Spleen (tissue), 11 donors: ENCODE results near the gene LRP1B. TPM values are rescaled to one million over a fixed set of nuclear protein-coding genes. Genes with fewer than 3 reads are reported as not detected.

Experiments used
- DNase-seq: peaks from one replicate; pipeline ENCODE4 v3.0.0-alpha.2; 2020
- H3K27ac ChIP-seq, 8 donors: fragments of 200-600 bp; sonication (generic) in 7 of 8; 1 replicate in 4 of 8; 2 replicates in 4 of 8; pipeline versions ENCODE4 v1.5.0 to v1.8.0; 2016 to 2021; ENCODE audit warnings: inconsistent platforms in 4 of 8, mild to moderate bottlenecking in 4 of 8, moderate library complexity in 1 of 8
- H3K27me3 ChIP-seq, 7 donors: fragments of 200-600 bp; sonication (generic) in 6 of 7; replicated peaks in 1 of 7; 1 replicate in 4 of 7; 2 replicates in 3 of 7; pipeline versions ENCODE4 v1.5.0 to v1.8.0; 2016 to 2021; ENCODE audit warnings: inconsistent platforms in 3 of 7, mild to moderate bottlenecking in 1 of 7
- H3K36me3 ChIP-seq, 6 donors: fragments of 200-600 bp; sonication (generic) in 5 of 6; 1 replicate in 4 of 6; 2 replicates in 2 of 6; pipeline versions ENCODE4 v1.5.0 to v1.8.0; 2016 to 2021; ENCODE audit warnings: inconsistent platforms in 2 of 6
- H3K4me1 ChIP-seq, 6 donors: fragments of 200-600 bp; sonication (generic) in 5 of 6; 1 replicate in 3 of 6; 2 replicates in 3 of 6; pipeline versions ENCODE4 v1.5.0 to v1.8.0; 2016 to 2021; ENCODE audit warnings: inconsistent platforms in 3 of 6
- H3K4me3 ChIP-seq, 8 donors: fragments of 200-600 bp; sonication (generic) in 7 of 8; 1 replicate in 4 of 8; 2 replicates in 4 of 8; pipeline versions ENCODE4 v1.5.0 to v1.8.0; 2016 to 2021; ENCODE audit warnings: inconsistent platforms in 4 of 8, mild to moderate bottlenecking in 4 of 8, moderate library complexity in 2 of 8
- H3K9me3 ChIP-seq, 8 donors: fragments of 200-600 bp; sonication (generic) in 7 of 8; 1 replicate in 4 of 8; 2 replicates in 4 of 8; pipeline versions ENCODE4 v1.5.0 to v1.8.0; 2016 to 2021; ENCODE audit warnings: inconsistent platforms in 4 of 8
- CTCF ChIP-seq, 11 experiments: fragments of 200-600 bp in 7 of 11; fragments of 450-650 bp in 4 of 11; sonication (generic) in 4 of 11; IDR thresholded peaks in 8 of 11; conservative IDR thresholded peaks in 3 of 11; 1 replicate in 7 of 11; 2 replicates in 4 of 11; pipeline versions ENCODE4 v1.4.0 to v1.8.0; 2016 to 2021; ENCODE audit warnings: antibody characterized with exemption in 11 of 11, inconsistent platforms in 4 of 11, mild to moderate bottlenecking in 1 of 11
- POLR2A ChIP-seq, 3 donors: fragments of 450-650 bp; IDR thresholded peaks; one replicate each; pipeline ENCODE4 v1.5.1; 2017; ENCODE audit warnings: antibody characterized with exemption in 3 of 3, mild to moderate bottlenecking in 1 of 3
- POLR2AphosphoS5 ChIP-seq, 3 donors: sonication (generic); formaldehyde crosslinking; IDR thresholded peaks; one replicate each; pipeline ENCODE4 v1.5.1; 2017; ENCODE audit warnings: antibody characterized with exemption in 3 of 3
- WGBS, 5 donors: extraction: QIAGEN DNeasy Blood & Tissue Kit in 3 of 5; methylation state at CpG; one replicate each; pipeline versions ENCODE4 v1.1.5 to v1.1.7; 2013 to 2018; 5-methylcytosine and 5-hydroxymethylcytosine counted together
- intact Hi-C: fragments of 100-400 bp; cut with DNase I; formaldehyde crosslinking; loops from one replicate; pipeline ENCODE4 v1.15.0; 2023; ENCODE audit warnings: low total_unique reads
- polyA plus RNA-seq, 3 donors: library from polyadenylated mRNA; stranded (reverse); fragments of 200-250 nt; gene quantifications; one replicate each; pipeline ENCODE4 v1.2.1, GENCODE V29; 2013
- total RNA-seq, 7 donors: library from RNA; depleted of rRNA in 3 of 7; stranded (reverse); fragments of >200 nt in 3 of 7; fragmentation: NEBNext Ultra II Directional in 4 of 7; extraction: Animal tissue kit (Norgen Biotek cat#: 25700) in 4 of 7; gene quantifications; one replicate each; pipeline versions ENCODE4 v1.1.0 to v1.2.1, GENCODE V29; 2016 to 2021
- donor health status: healthy with polysubstance abuse.
- donor health status: DM: no; HTN: no; CAD: no; lungs with moderate emphysema.
- donor health status: DM: no; HTN: no; CAD: no.
- donor health status: Bipolar disorder and iron deficiency.
- donor health status: healthy.
- donor health status: DM: no; HTN: no; CAD: no.
- donor health status: DM: yes; HTN: yes; CAD: no.

Gene LRP1B
- total and polyA plus RNA-seq, 10 donors = 0.02 to 0.85 (median 0.08) TPM; not detected in 2

- 5 to 98% (median 50%) methylated on average over 1 of the region's 1 CpG for WGBS, 5 donors
- H3K27ac ChIP-seq = no peak overlapping the region
- H3K9me3 ChIP-seq = no peaks in the 10 kb centered on the region
- no peaks in the 10 kb centered on the region for H3K27me3 ChIP-seq
- H3K4me1 ChIP-seq = no peaks in the 10 kb centered on the region
- no peak for DNase-seq
- no peaks in the 10 kb centered on the region for H3K36me3 ChIP-seq
- no peak overlapping the region for H3K4me3 ChIP-seq
- no peak for TF ChIP-seq POLR2A (IDR thresholded peaks at IDR 0.05)
- TF ChIP-seq POLR2AphosphoS5 (IDR thresholded peaks at IDR 0.05) = no peak
- no peak for TF ChIP-seq CTCF (IDR thresholded peaks at IDR 0.05 in 8 of 11, conservative IDR thresholded peaks at IDR 0.05 in 3 of 11)
- intact Hi-C loops = no loop called here
Observed at GRCh38 chr2:141103216-141103615, 1027.6 kb downstream of the LRP1B start.

- Histone ChIP-seq H3K4me3 (no peak overlapping the region), H3K4me1 (no peaks in the 10 kb centered on the region), H3K9me3 (peaks cover 0 to 3% (median 0%) of the 10 kb centered on the region in 8 donors), H3K36me3 (no peaks in the 10 kb centered on the region), H3K27ac (no peak overlapping the region), H3K27me3 (no peaks in the 10 kb centered on the region)
- TF ChIP-seq POLR2AphosphoS5 (IDR thresholded peaks at IDR 0.05) (no peak), CTCF (IDR thresholded peaks at IDR 0.05 in 8 of 11, conservative IDR thresholded peaks at IDR 0.05 in 3 of 11) (no peak), POLR2A (IDR thresholded peaks at IDR 0.05) (no peak)
- WGBS, 5 donors = 78 to 90% (median 80%) methylated on average over 1 of the region's 1 CpG
- intact Hi-C loops = no loop called here
- no peak for DNase-seq
Observed at GRCh38 chr2:141079231-141079630, 1051.6 kb downstream of the LRP1B start.

GRCh38 chr2:141075753-141076152 lies 1055.1 kb downstream of the LRP1B start:
- Histone ChIP-seq H3K4me3 (no peak overlapping the region), H3K36me3 (no peaks in the 10 kb centered on the region), H3K27ac (no peak overlapping the region), H3K27me3 (no peaks in the 10 kb centered on the region), H3K4me1 (no peaks in the 10 kb centered on the region), H3K9me3 (peaks cover 0 to 3% (median 0%) of the 10 kb centered on the region in 8 donors)
- TF ChIP-seq POLR2AphosphoS5 (IDR thresholded peaks at IDR 0.05) (no peak), POLR2A (IDR thresholded peaks at IDR 0.05) (no peak), CTCF (IDR thresholded peaks at IDR 0.05 in 8 of 11, conservative IDR thresholded peaks at IDR 0.05 in 3 of 11) (no peak)
- no peak for DNase-seq
- intact Hi-C loops = no loop called here

- no peaks in the 10 kb centered on the region for H3K4me1 ChIP-seq
- H3K27me3 ChIP-seq = no peaks in the 10 kb centered on the region
- no peak overlapping the region for H3K4me3 ChIP-seq
- no peak overlapping the region for H3K27ac ChIP-seq
- H3K36me3 ChIP-seq = no peaks in the 10 kb centered on the region
- H3K9me3 ChIP-seq = peaks cover 0 to 5% (median 0%) of the 10 kb centered on the region in 8 donors
- DNase-seq = no peak
- TF ChIP-seq POLR2A (IDR thresholded peaks at IDR 0.05) (no peak), CTCF (IDR thresholded peaks at IDR 0.05 in 8 of 11, conservative IDR thresholded peaks at IDR 0.05 in 3 of 11) (no peak), POLR2AphosphoS5 (IDR thresholded peaks at IDR 0.05) (no peak)
- intact Hi-C loops = no loop called here
- WGBS, 5 donors = 87 to 95% (median 90%) methylated on average over 9 of the region's 9 CpGs
Observed at GRCh38 chr2:141068053-141068682, 1062.6 kb downstream of the LRP1B start.
